ENCODE results near the gene WFS1. TPM values are rescaled to one million over a fixed set of nuclear protein-coding genes. Genes with fewer than 3 reads are reported as not detected.

Gene WFS1
- total RNA-seq, 1 donor from 2014 or later: 11.6 TPM

DNA sequence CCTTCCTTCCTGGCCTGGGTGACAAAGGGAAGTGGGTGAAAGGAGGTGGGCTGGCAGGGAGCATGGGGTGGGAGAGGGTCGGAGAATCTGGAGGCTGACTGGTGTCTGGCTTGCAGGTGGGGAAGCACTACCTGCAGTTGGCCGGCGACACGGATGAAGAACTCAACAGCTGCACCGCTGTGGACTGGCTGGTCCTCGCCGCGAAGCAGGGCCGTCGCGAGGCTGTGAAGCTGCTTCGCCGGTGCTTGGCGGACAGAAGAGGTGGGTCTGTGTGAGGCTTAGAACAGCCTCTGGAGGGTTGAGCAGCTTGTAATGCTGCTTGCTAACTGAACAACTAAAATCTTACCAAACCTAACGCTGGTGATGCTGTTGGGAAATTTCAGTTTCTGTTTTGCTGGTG, 19.2 kb downstream of the WFS1 start:
- H3K4me3 ChIP-seq (ENCODE audit: low read depth, low read length): no peak overlapping the region
- DNase-seq (ENCODE audit: low read depth): no peak
- TF ChIP-seq, protein P1, sequence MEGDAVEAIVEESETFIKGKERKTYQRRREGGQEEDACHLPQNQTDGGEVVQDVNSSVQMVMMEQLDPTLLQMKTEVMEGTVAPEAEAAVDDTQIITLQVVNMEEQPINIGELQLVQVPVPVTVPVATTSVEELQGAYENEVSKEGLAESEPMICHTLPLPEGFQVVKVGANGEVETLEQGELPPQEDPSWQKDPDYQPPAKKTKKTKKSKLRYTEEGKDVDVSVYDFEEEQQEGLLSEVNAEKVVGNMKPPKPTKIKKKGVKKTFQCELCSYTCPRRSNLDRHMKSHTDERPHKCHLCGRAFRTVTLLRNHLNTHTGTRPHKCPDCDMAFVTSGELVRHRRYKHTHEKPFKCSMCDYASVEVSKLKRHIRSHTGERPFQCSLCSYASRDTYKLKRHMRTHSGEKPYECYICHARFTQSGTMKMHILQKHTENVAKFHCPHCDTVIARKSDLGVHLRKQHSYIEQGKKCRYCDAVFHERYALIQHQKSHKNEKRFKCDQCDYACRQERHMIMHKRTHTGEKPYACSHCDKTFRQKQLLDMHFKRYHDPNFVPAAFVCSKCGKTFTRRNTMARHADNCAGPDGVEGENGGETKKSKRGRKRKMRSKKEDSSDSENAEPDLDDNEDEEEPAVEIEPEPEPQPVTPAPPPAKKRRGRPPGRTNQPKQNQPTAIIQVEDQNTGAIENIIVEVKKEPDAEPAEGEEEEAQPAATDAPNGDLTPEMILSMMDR (conservative IDR thresholded peaks at IDR 0.05; ENCODE audit: low read depth, low read length): no peak

DNA sequence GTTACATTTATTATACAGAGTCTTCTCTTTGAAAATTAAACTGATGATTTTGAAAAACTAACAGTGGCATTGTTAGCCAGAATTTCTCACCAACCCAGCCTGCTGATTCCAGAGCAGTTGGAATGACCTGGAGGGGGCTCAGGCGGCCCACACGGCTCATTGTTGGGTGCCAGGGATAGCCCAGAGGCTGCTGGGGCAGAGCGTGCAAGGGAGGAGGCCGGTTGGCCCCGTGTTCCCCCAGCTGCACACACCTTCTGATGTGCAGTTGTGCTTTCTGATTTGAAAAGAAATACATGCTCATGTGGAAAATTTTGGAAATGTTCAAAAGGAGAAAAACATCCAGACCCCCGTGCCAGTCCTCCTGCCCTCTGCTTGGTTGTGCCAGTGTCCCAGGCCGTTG, 20.6 kb downstream of the WFS1 start:
- TF ChIP-seq, protein P1 (conservative IDR thresholded peaks at IDR 0.05; ENCODE audit: low read depth, low read length): no peak
- H3K4me3 ChIP-seq (ENCODE audit: low read depth, low read length): no peak overlapping the region
- no peak for DNase-seq (ENCODE audit: low read depth)

DNA sequence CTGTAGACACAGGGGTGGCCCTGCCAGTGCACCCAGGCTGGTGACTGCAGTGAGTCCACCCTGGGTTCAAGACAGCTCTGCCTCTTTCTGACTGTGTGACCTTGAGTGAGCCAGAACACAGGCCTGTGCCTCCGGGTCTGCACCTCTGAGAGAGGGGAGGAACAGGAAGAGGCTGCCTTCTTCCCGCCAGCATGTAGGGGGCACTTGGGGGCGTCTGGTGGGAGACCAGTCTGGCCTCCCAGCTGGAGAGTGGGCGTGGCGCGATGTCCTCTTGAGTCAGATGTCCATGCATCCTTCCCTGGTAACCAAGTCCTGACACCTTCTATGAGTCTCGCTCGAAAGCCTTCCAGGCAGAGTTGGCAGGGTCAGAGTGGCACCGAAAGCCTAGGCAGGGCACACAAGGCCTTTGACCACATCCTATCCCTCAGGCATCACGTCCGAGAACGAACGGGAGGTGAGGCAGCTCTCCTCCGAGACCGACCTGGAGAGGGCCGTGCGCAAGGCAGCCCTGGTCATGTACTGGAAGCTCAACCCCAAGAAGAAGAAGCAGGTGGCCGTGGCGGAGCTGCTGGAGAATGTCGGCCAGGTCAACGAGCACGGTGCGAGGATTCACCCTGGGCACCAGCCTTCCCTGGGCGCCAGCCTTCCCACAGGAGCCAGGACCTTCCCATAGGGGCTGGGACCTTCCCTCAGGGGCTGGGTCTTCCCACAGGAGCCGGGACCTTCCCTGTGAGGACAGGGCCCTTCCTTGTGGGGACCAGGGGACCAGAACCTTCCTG, 21.3 kb downstream of the WFS1 start:
- no peak for DNase-seq (ENCODE audit: low read depth)
- TF ChIP-seq, protein P1 (conservative IDR thresholded peaks at IDR 0.05; ENCODE audit: low read depth, low read length): no peak
- no peak overlapping the region for H3K4me3 ChIP-seq (ENCODE audit: low read depth, low read length)

DNA sequence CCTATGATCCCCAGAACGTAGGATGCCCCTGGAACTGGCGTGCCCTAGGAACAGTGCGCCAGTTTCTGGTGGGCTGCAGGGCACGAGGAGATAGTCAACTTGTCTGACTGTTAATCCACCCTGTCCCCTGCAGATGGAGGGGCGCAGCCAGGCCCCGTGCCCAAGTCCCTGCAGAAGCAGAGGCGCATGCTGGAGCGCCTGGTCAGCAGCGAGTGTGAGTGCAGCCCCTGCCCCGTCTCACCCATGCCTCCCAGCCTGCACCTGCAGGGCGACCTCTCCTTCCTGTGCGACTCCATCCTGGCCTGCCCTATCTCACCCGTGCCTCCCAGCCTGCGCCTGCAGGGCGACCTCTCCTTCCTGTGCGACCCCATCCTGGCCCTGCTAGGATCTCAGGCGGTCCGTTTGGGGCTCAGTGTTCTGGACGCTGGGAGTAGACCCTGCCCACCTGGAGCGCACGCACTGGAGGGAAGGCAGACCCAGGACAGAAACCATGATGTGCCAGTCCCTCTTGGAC, 22.2 kb downstream of the WFS1 start:
- DNase-seq (ENCODE audit: low read depth): no peak
- TF ChIP-seq, protein P1 (conservative IDR thresholded peaks at IDR 0.05; ENCODE audit: low read depth, low read length): no peak
- no peak overlapping the region for H3K4me3 ChIP-seq (ENCODE audit: low read depth, low read length)

DNA sequence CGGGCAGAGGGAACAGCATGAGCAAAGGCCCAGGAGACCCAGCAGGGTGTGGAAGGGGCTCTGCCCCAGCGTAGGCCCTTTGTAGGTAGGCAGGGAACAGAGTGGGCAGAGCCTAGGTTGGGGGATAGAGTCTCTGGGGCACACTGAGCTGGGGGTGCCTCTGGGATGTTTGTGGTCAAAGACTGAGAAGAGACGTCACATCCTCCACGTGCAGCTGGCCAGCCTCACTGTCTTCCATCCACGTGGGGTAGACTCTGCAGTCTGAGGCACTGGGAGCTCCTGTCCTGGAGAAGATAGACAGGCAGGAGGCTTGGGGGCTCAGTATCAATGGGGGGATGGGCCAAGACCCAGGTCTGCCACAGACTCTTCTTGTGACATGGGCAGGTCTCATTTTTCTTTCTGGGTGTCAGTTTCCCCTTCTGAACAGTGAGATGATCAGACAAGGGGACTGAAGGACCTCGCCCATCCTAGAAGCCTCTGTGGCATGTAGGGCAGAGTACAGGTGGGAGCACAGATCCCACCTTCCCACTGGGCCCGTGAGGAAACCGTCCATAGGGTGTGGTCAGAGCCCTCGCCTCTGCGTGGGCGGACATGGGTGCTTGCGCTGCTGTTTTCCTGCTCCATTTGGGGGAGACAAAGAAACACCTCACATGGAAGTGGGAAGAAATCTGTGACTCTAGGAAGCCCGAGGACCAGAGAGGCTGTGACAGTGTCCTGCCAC, 22.9 kb downstream of the WFS1 start:
- no peak for DNase-seq (ENCODE audit: low read depth)
- TF ChIP-seq, protein P1 (conservative IDR thresholded peaks at IDR 0.05; ENCODE audit: low read depth, low read length): no peak
- H3K4me3 ChIP-seq (ENCODE audit: low read depth, low read length): no peak overlapping the region

DNA sequence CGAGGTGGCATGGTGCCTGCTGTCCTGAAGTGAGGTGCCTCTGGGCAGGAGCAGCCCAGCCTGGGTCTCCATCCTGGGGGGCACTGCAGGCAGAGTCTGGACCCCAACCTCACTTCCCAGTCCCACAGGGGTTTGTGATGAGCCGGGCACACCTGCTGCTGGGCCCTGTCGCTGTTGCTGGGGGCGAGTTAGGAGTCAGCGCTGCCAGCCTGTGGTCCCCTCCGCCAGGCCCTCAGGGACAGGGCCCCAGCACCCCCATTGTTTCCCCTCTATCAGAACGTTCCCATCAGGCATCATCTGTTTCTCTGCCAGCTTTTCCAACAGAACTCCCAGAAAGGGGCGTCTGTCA, 23.4 kb downstream of the WFS1 start:
- DNase-seq (ENCODE audit: low read depth): no peak
- TF ChIP-seq, protein P1 (conservative IDR thresholded peaks at IDR 0.05; ENCODE audit: low read depth, low read length): no peak
- no peak overlapping the region for H3K4me3 ChIP-seq (ENCODE audit: low read depth, low read length)
